Pericardium fibroblast (primary cell): ENCODE data around the gene COL5A1. TPM values are rescaled to one million over a fixed set of nuclear protein-coding genes. Genes with fewer than 3 reads are reported as not detected.

Source experiments
- total RNA-seq: library from RNA; depleted of rRNA; stranded (reverse); fragments of >200 nt; gene quantifications from 2 replicates; pipeline ENCODE4 v1.2.3, GENCODE V29; 2015

Gene COL5A1
- 1,154 and 1,387 TPM in 2 replicates for total RNA-seq

GRCh38 chr9:134641173-134641989 is at the start of gene COL5A1:
TSS of gene COL5A1 (plus strand) at chr9:134641803. CDS start at chr9:134642188, 385 bp downstream.

DNA sequence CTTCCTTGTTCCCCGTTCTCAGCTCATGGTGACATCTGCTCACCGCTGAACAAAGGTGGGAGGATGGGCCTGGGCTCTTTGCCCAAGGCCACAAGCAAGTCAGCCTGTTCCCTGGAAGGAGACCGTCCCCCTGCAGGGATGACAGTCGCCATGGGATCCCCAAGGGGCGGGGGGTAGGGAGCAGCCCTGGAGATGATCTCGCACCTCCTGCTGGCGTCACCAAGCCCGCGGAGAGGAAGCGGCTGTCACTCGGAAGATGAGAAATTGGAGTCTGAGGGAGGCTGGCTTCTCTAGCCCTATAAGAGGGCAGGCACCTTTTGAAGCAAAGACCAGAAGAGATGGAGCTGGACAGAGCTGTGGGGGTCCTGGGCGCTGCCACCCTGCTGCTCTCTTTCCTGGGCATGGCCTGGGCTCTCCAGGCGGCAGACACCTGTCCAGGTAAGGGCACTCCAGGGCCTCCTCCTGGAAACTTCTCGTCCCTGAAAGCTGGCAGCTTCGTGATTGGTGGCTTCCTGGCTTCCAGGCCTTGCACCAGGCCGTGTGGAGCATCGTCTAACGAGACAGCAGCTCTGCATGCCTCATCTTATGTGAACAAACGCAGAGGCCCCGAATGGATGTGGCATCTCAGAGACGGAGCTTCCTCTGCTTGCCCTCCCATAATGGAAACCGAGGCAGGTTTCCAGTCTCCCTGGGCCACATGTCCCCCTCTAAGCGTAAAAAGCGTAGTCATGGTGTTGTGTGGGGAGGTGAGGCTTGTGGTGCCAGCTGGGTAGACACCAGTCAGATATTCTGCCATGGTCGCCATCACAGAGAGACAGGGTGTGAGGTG is 239.1 kb downstream of the COL5A1 start, which contains the start of gene FCN2:
Gene FCN2, plus strand, starts transcription at position 327 of the 829 bp plus-strand sequence. Its CDS starts 12 bp downstream, at position 339.

Other genes with a start within 250 kb of the COL5A1 start
- gene FCN2, start 239.0 kb downstream of the COL5A1 start, total RNA-seq = not detected in 2 replicates